ENCODE data around the gene SORL1.
A peak's percentile ranks its signal among the peaks of the same experiment; 100 is the strongest.
"Not testable (repeated sequence)": the region's sequence is repeated elsewhere in the genome, so short reads cannot be mapped to it uniquely, and the experiment has no call there.

SORL1 gene

GRCh38 chr11:121478895-121479697, 27.0 kb downstream of the SORL1 start:
- no peak for DNase-seq

GRCh38 chr11:121479698-121480238, 27.7 kb downstream of the SORL1 start:
- DNase-seq, result no peak

- not testable (repeated sequence) for DNase-seq
Observed at GRCh38 chr11:121481484-121482230, 29.5 kb downstream of the SORL1 start.

DNA sequence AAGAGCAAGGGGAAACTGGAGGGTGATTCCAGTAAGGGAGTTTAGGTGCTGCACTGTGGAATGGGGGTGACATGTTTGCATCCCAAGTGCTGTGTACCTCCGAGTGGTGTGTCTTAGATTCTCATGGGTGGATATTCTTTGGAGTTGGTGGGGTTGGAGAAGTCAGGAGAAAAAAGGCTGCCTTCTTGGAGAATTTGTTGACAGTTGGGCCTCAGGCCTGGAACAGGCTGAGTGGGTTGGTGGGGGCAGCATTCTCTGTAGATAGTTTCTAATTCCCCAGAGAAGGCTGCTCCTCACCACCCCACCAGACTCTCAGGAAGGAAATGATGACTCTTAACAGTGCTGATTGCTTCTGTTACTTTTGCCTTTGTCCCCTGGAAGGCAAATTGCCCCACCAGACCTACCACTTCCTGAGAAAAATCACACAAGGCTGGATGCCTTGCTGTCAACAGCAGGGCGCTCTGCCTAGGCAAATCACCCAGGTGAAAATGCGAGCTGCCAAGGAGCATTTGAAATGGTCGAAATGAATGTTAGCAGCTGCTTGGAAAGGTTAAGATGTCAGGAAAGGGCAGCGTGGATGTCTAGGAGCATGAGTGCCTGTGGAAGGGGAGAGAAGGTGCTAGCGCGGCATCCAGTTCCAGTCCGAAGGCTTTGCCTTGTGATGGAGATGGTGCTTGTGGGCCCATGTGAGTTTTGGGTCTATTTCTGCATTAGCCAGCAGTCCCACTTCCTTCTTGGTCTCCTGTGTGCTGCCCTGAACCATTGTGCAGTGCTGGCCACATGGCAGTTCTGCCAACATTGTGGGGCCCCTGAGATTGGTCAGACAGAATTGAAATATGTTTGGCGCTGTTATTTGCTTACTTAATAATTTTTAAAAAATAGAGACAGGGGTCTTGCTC, 30.4 kb downstream of the SORL1 start:
- peak; percentile 37 for DNase-seq

GRCh38 chr11:121483805-121484480, 31.8 kb downstream of the SORL1 start:
- no peak for DNase-seq

- DNase-seq, result no peak
Observed at GRCh38 chr11:121485216-121485615, 33.1 kb downstream of the SORL1 start.

DNA sequence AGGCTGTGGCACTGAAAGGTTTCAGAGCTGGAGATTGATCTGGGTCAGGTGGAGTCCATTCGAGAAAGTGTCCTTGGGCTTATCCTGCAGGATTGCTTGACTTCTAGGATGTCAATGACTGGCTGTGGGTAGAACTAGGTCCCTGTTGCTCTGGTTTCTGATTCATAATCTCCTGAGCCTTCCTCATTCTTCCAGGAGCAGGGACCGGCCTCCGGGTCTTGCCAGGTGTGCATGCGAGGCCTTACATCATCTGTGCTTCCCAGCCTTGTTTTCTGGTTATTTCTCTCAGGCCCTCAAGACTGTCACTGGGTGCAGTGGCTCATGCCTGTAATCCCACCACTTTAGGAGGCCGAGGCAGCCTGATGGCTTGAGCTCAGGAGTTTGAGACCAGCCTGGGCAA, 33.9 kb downstream of the SORL1 start:
- no peak for DNase-seq

GRCh38 chr11:121487191-121487590, 35.1 kb downstream of the SORL1 start:
- no peak for DNase-seq

DNA sequence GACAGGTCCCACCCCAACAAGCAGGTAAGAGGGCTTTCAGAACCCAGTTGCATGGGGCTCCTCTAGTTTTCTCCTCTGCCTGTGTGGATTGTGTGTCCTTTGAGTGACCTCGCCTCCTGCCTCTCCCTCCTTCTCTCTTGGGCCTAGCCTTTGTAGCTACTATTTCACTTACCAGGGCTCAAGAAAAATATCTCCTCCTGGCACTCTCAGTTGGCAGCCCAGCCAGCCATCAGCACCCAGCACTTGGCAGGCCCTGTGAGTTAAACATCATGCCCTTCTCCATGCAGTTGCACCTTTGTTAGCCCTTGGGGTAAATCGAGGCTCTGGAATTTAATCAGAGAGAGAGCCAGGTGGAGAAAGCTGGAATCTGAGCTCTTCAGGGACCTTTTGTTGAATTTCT, 36.1 kb downstream of the SORL1 start:
- DNase-seq, result no peak

GRCh38 chr11:121488641-121489040, 36.5 kb downstream of the SORL1 start:
- no peak for DNase-seq

DNA sequence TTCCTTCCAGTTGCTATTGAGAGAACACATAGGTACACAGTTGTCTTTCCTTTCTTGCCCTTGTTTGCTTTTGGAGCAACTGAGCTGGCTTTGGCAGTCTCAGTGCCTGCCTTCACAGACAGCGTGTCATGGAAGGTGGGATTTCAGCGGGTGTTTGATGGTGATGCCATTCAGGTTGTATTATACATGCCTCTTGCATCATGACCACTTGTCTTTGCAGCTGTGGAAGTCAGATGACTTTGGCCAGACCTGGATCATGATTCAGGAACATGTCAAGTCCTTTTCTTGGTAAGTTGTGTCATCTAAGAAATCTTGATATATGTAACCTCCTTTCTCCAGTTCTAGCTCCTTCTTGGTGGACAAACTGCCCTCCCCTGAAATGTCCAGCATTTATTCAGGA, 37.7 kb downstream of the SORL1 start:
- no peak for DNase-seq

DNA sequence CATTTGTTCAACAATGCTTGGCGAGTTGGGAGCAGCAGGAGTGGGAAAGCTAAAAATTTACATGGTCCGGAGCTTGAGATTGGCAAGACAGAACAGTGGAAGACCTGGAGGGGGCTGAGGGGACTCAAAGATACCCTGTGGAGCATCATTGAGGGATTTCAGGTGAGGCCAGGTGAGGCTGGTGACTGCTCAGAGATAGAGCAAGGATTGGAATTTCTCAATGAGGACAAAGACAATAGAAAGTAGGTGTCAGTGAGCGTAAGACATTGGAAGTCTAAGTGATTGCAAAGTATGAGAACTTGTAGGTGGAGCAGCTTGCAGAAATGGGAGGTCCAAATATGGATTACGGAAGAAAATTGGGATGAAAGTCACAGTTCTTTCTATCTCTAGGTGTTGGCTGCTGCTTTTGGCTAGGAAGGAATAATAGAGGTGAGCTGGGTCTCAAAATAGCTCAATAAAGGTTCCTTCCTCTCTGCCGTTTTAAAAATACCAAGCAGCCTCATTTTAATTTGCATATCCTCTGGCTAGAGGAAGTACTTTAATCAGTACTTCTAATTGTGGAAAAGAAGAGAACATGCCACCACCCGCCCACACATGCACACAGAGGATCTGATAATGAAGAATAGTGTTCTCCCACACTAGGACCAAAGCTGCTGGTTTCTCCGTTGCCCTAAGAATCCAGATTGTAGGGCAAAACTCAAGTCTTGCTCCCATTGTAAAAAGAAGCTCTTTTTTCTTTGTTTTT, 42.4 kb downstream of the SORL1 start:
- DNase-seq, result peak; percentile 50

GRCh38 chr11:121497176-121497998, 45.3 kb downstream of the SORL1 start:
- DNase-seq, result no peak

DNA sequence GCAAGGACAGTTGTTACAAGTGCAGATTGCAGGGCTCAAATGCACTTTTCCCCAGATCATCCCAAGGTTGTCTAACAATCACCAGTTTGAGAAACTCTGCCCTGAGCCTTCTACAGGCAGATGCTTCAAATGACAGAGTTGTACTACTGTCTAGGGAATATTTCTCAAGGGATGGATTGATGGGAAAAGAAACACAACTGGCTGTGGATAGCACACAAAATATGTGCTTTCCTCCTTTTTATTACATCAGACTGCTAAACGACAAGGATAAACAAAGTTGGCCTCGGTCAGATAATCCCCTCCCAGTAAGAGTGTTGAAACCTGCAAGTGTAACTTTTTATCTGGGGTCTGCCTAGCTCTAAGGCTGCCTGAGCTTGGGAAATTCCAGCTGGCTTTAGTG, 47.3 kb downstream of the SORL1 start:
- DNase-seq, result no peak

- DNase-seq, result no peak
Observed at GRCh38 chr11:121500275-121500674, 48.2 kb downstream of the SORL1 start.

- DNase-seq, result no peak
Observed at GRCh38 chr11:121500717-121501116, 48.6 kb downstream of the SORL1 start.

DNA sequence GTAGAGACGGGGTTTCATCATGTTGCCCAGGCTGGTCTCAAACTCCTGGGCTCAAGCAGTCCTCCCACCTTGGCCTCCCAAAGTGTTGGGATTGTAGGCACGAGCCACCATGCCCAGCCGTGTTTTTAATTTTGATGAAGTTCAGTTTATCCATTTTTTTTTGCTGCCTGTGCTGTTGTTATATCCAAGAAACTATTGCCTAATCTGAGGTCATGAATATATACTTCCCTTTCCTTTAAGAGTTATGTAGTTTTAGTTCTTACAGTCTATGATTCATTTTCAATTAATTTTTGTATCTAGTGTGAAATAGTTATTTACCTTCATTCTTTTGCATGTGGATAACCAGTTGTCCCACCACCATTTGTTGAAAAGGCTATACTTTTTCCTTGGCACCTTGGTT, 50.9 kb downstream of the SORL1 start:
- no peak for DNase-seq

DNA sequence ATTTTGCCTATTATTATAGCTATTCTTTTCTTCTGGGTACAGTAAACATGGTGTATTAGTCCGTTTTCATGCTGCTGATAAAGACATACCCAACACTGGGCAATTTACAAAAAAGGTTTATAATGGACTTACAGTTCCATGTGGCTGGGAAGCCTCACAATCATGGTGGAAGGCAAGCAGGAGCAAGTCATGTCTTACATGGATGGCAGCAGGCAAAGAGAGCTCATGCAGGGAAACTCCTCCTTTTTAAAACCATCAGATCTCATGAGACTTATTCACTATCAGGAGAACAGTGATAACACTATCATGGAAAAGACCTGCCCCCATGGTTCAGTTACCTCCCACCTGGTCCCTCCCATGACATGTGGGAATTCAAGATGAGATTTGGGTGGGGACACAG, 54.1 kb downstream of the SORL1 start:
- not testable (repeated sequence) for DNase-seq

DNA sequence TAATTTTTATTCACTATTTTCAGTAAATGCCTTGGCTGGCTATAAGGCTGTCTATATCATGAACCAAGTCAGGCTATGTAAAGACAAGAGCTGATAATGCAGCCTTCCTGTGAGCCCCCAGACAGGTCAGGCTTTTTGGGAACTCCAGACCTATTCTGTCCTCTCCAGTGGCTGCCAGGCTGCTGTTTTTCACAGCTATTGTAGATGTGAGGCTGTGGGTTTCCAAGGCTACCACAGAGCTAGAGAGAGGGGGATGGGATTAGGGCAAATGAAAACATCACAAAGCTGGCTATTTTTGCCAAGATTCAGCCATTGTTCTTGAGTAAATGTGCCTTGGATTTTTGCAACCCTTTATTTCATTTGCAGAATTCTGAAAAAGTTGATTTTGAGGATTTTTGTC, 56.3 kb downstream of the SORL1 start:
- no peak for DNase-seq

DNA sequence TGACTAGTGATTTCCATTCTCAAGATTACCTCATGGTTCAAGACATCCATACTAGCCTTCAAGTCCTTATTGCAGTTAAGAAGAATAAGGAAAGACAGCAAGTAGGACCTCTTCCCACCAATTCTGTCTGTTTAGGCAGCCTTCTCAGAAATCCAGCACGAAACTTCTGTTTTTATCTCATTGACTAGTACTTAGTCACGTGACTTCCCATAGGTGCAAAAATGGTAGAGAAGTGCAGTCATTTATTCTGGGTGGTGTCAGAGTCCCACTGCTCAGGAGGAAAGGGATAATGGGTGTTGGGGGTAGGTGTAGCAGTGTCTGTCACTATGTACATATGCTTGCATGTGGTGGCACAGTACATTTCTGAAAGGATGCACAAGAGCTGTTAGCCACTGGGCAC, 58.3 kb downstream of the SORL1 start:
- DNase-seq, result no peak
